RKO (cell line): ENCODE data around the gene RANGRF.

Source experiments
- DNase-seq: peaks from one replicate; pipeline ENCODE4 v3.0.0-alpha.2; 2016; ENCODE audit warnings: low spot score

Gene RANGRF

GRCh38 chr17:8312726-8313600 is 24.5 kb downstream of the RANGRF start:
- no peak for DNase-seq

GRCh38 chr17:8314797-8315763 is 26.6 kb downstream of the RANGRF start:
- DNase-seq = no peak

DNA sequence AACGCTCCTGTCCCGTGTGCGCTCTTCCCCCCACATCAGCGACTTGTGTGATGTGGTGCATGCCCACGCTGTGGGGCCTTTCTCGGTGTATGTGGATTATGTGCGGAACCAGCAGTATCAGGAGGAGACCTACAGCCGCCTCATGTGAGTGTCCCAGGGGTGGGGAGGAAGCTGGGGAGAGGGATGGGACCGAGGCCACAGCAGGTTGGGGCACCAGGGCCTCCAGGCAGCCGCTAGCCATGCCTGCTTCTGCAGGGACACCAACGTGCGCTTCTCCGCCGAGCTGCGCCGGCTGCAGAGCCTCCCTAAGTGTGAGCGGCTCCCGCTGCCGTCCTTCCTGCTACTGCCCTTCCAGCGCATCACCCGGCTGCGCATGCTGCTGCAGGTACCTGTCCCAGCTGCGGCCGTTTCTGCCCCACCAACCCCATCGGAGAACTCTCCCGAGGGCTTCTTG is 27.3 kb downstream of the RANGRF start:
- no peak for DNase-seq

DNA sequence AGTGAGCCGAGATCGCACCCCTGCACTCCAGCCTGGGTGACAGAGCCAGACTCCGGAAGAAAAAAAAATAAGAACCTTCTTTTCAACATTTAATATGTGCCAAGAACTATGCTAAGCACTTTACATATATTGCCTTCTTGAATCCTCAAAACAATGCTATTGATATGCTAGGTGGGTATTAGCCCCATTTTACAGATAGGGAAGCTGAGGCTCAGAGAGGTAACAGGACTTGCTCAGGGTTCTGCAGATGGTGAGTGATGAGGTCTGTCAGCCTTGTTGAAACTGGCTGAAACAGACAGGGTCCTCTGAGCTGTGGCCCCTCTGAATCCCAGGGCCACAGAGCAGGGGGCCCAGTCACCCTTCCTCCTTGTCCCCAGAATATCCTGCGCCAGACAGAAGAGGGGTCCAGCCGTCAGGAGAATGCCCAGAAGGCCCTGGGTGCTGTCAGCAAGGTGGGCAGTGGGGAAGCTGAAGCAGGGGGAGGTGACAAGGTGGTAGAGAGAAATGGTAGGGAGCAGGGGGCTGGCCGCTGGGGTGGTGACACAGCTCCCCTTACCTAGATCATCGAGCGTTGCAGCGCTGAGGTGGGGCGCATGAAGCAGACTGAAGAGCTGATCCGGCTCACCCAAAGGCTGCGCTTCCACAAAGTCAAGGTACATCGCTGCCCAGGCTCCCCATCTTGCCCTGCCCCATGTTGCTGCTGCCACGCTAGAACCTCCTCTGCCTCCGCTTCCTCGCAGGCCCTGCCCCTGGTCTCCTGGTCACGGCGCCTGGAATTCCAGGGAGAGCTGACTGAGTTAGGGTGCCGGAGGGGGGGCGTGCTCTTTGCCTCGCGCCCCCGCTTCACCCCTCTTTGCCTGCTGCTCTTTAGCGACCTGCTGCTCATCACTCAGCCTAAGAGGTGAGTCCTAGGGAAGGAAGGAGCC is 29.8 kb downstream of the RANGRF start:
- no peak for DNase-seq

GRCh38 chr17:8320262-8320661 is 31.8 kb downstream of the RANGRF start:
- no peak for DNase-seq

- no peak for DNase-seq
These were observed 32.5 kb downstream of the RANGRF start for GRCh38 chr17:8320990-8321389.

GRCh38 chr17:8322061-8322460 is 33.6 kb downstream of the RANGRF start:
- no peak for DNase-seq

GRCh38 chr17:8324132-8324531 is 35.7 kb downstream of the RANGRF start:
- DNase-seq = no peak

DNA sequence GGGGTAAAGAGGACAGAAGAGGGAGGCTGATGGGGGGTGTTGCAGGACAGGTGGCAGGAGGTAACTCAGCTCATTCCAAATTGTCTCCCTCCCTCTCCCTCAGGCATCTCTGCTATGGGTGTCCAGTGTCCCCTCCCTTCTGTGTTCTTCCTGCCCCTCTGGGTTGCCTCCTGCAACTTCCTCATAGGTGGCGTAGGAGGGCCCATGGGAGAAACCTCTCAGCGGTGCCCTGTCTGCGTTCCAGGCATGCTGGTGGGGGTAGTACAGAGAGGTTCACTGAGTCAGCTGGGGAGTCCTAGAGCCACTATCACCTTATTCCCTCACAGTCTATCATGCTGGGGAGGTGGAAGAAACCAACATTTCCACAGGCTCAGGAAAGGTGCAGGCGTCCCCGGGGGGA is 36.5 kb downstream of the RANGRF start:
- no peak for DNase-seq

GRCh38 chr17:8326511-8327302 is 38.2 kb downstream of the RANGRF start:
- no peak for DNase-seq

GRCh38 chr17:8327303-8327649 is 38.8 kb downstream of the RANGRF start:
- no peak for DNase-seq

- DNase-seq = no peak
These were observed 43.7 kb downstream of the RANGRF start for GRCh38 chr17:8332128-8332527.

DNA sequence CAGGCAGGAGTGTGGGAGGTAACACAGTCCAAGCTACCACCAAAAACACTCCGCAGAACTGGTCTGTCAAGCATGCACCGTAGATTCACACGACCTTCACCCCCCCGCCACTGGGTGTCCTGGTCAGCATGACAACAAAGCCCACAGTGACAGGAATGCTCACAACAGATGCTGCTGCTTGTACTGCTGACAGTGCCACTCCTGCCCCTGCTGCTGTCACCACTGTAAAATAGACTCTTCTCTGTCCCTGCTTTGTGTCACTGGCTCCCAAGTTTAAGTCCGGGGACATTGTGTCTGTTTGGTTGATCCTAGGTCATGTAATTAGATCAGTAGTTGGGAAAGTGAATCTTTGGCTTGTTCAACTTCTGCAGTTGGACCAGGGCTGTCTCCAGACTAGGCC is 44.2 kb downstream of the RANGRF start:
- no peak for DNase-seq

DNA sequence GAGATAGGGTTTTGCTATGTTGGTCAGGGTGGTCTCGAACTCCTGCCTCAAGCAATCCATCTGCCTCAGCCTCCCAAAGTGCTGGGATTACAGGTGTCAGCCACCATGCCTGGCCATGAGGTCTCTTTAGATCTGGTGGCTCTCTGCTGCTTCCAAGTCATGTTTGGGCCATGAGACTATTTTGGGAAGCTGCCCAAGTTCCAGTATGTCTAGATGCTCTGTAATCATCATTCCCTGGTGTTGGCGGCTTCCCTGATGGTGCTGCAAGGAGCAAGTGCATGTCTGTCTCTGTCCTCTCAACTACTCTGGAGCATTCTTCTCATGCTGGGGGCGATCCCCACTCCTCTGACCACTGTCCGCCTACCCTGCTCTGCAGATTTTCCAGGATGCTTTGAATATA is 44.8 kb downstream of the RANGRF start:
- no peak for DNase-seq

- DNase-seq = no peak
These were observed 49.6 kb downstream of the RANGRF start for GRCh38 chr17:8337802-8338752.

GRCh38 chr17:8338753-8339140 is 50.3 kb downstream of the RANGRF start:
- DNase-seq = no peak

DNA sequence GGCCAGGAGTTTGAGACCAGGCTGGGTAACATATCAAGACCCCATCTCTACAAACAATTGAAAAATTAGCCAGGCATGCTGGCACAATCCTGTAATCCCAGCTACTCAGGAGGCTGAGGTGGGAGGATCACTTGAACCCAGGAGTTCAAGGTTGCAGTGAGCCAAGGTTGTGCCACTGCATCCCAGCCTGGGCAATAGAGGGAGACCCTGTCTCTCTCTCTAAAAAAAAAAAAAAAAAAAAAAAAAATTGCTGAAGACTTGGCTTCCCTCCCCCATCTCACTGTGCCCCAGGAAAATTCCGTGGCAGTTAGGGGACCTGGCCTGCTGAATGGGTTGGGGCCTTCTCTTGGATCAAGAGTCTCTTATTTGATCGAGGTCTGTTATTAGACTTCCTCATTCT is 51.1 kb downstream of the RANGRF start, which contains the start of gene ODF4:
Gene ODF4 (plus strand): TSS at position 301 of the 400 bp plus-strand sequence. CDS start 212 bp downstream, outside the sequence.
- DNase-seq = no peak
